AG10803 (cell line): ENCODE measurements around the gene ELAPOR1.

ENCODE experiments used
- DNase-seq: peaks from one replicate; pipeline ENCODE4 v3.0.0; 2010; ENCODE audit warnings: low read depth
- H3K4me3 ChIP-seq: 2 replicates; pipeline ENCODE4 v1.5.1; 2011; ENCODE audit warnings: mild to moderate bottlenecking, low read length, control low read depth
- TF ChIP-seq, protein P1 (sequence below): conservative IDR thresholded peaks from 2 replicates; pipeline ENCODE4 v1.5.1; 2011; ENCODE audit warnings: mild to moderate bottlenecking, low read length, control low read depth, inconsistent platforms

Gene ELAPOR1

DNA sequence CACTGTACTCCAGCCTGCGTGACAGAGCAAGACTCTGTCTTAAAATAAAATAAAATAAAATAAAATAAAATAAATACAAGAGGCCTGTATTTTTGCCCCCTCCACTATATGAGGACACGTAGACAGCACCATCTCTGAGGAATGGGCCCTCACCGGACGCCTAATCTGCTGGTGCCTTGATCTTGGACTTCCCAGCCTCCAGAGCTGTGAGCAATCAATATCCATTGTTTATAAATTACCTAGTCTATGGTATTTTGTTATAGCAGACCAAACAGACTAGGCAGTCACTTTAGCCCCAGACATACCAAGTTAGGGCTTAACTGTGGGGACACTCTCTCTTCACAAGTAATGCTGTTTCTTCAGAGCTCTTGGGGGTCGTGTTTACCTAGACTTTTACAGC lies 6.4 kb downstream of the ELAPOR1 start:
- TF ChIP-seq, protein P1, sequence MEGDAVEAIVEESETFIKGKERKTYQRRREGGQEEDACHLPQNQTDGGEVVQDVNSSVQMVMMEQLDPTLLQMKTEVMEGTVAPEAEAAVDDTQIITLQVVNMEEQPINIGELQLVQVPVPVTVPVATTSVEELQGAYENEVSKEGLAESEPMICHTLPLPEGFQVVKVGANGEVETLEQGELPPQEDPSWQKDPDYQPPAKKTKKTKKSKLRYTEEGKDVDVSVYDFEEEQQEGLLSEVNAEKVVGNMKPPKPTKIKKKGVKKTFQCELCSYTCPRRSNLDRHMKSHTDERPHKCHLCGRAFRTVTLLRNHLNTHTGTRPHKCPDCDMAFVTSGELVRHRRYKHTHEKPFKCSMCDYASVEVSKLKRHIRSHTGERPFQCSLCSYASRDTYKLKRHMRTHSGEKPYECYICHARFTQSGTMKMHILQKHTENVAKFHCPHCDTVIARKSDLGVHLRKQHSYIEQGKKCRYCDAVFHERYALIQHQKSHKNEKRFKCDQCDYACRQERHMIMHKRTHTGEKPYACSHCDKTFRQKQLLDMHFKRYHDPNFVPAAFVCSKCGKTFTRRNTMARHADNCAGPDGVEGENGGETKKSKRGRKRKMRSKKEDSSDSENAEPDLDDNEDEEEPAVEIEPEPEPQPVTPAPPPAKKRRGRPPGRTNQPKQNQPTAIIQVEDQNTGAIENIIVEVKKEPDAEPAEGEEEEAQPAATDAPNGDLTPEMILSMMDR = no peak
- no peak overlapping the region for H3K4me3 ChIP-seq
- no peak for DNase-seq

DNA sequence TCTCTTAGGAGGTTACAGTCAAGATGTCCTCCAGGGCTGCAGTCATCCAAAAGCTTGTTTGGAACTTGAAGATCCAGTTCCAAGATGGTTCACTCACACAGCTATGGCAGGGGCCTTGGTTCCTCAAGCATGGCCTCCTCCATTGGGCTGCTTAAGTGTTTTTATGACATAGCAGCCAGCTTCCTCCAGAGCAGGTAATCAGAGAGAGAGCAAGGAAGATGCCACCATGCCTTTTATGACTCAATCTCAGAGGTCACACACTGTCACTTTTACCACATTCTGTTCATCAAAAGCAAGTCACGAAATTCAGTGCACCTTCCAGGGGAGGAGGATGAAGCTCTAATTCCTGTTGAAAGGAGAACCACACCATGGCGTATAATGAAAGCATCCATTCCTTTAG lies 17.1 kb downstream of the ELAPOR1 start:
- TF ChIP-seq, protein P1 = no peak
- no peak overlapping the region for H3K4me3 ChIP-seq
- no peak for DNase-seq

DNA sequence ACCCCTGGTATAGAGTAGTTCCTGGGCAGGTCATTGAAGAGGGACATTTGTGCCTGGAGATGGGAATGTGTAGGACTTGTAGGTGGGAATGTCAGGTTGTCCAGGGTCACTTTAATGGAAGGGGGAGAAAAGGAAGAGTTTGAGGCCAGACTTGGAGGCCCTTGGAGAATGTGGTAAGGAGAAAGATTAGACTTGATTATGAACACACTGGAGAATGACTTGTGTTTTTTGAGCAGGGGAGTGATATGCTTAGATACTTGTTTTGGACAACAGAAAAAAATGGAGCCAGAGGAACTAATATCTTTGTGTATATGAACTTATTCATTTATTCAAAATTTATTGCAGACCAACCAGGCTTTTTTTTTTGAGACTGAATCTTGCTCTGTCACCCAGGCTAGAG lies 17.9 kb downstream of the ELAPOR1 start:
- H3K4me3 ChIP-seq = no peak overlapping the region
- TF ChIP-seq, protein P1 = no peak
- no peak for DNase-seq

DNA sequence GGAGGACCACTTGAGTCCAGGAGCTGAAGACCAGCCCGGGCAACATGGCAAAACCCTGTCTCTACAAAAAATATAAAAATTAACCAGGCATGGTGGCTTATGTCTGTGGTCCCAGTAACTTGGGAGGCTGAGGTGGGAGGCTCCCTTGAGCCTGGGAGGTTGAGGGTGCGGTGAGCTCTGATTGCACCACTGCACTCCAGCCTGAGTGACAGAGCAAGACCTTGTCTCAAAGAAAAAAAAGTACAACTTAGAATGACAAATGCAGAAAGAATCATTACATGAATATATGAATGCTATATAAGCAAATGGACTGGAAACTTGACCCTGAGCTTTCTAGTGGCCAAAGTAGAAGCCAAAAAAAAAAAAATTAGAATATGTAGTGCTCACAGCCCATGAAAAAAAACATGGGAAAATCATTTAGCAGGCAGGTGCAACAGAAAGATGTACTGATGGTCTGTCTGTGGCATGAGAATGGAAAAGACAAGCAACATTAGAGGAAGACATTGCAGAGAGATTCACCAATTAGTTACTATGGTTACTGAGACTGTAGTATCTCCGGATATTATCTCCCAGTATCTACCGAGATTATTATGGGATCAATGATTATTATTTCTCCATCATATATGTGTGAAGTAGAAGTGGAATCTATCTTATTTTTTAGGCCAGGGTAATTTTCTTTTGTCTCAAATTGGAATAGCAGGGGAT lies 19.2 kb downstream of the ELAPOR1 start:
- TF ChIP-seq, protein P1 = no peak
- no peak for DNase-seq
- H3K4me3 ChIP-seq = no peak overlapping the region

DNA sequence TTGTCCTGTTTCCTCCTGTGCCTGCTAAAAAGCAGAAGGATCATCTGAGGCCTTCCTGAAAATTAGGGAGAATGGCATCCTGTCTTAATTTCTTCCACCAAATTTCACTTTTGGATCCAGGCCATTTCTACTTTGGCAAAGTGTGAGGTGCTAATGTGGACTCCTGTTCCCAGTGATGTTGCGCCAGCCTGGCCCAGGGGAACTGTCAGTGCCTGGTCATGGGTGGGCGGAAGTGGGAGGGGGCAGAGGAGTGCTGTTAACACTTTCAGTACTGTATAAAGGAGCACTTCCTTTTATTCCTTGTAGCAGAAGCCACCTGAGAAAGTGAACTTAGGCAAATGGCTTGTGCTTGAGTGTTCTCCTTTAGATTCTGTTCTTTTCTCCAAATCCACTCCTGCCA lies 19.9 kb downstream of the ELAPOR1 start:
- H3K4me3 ChIP-seq = no peak overlapping the region
- peak; percentile 5 for DNase-seq
- TF ChIP-seq, protein P1 = no peak

DNA sequence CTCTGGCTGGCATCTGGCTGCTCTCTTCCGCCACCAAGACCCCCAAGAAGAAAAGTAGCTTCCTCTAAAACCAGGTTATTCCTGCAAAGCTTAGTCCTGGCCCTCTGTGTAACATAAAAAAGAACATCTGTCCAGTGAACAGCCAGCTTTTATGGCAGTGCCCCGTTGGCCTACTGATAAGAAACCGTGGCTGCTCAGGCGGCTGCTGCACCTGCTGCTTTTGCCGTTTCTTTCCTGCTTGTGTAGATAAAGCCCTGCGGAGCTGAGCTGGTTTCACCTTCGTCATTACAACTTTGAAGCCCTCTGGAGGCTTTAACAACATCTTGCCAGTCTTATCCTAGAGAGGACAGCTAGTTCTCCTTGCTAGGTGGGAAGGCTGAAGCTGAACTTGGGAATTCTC lies 20.5 kb downstream of the ELAPOR1 start:
- TF ChIP-seq, protein P1 = no peak
- no peak for DNase-seq
- H3K4me3 ChIP-seq = no peak overlapping the region

DNA sequence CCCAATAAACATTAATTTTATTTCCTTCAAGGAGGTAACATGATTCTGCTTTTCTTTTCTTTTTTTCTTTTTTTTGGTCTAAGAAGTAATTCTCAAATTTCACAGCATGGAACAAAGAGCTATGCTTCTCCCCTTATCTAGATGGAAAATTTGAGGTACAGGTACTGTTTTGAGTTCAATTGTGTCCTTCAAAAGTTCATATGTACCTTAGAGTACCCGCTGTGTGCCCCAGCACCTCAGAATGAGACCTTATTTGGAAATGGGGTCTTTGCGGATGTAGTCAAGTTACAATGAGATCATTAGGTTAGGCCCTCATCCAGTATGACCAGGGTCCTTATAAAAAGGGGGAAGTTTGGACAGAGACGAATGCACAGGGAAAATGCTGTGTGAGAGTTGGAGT lies 22.0 kb downstream of the ELAPOR1 start:
- no peak for DNase-seq
- H3K4me3 ChIP-seq = no peak overlapping the region
- TF ChIP-seq, protein P1 = no peak
